Fibroblast of mammary gland (primary cell): ENCODE measurements around the gene CFI.

Source experiments
- DNase-seq: peaks from one replicate; pipeline ENCODE4 v3.0.0-alpha.2; 2010; ENCODE audit warnings: low read depth
- H3K4me3 ChIP-seq: 2 replicates; pipeline ENCODE4 v1.5.1; 2011; ENCODE audit warnings: low read depth, mild to moderate bottlenecking, low read length, moderate library complexity; ENCODE audit not compliant: control insufficient read depth
- CTCF ChIP-seq: conservative IDR thresholded peaks from 2 replicates; pipeline ENCODE4 v1.5.1; 2011; ENCODE audit warnings: low read depth, low read length, inconsistent platforms; ENCODE audit not compliant: control insufficient read depth, insufficient read depth

The CFI gene

GRCh38 chr4:109738104-109738872, 63.5 kb downstream of the CFI start:
- no peak for DNase-seq

GRCh38 chr4:109735566-109736365, 66.0 kb downstream of the CFI start:
- DNase-seq = no peak
- no peak for TF ChIP-seq CTCF

More at GRCh38 chr4:109738104-109738872, 63.5 kb downstream of the CFI start:
- H3K4me3 ChIP-seq = no peak overlapping the region
- TF ChIP-seq CTCF = no peak

GRCh38 chr4:109733728-109734127, 68.1 kb downstream of the CFI start:
- TF ChIP-seq CTCF = no peak
- H3K4me3 ChIP-seq = no peak overlapping the region
- no peak for DNase-seq

More at GRCh38 chr4:109735566-109736365, 66.0 kb downstream of the CFI start:
- no peak overlapping the region for H3K4me3 ChIP-seq

GRCh38 chr4:109730619-109731545, 70.9 kb downstream of the CFI start:
- no peak for TF ChIP-seq CTCF
- peak; percentile 11 for DNase-seq
- peak overlapping the region; percentile 92 for H3K4me3 ChIP-seq

GRCh38 chr4:109729718-109730618, 71.8 kb downstream of the CFI start, which contains the start of gene PLA2G12A:
Gene PLA2G12A, minus strand, starts transcription at chr4:109730070. Its CDS starts 261 bp downstream, at chr4:109729809.
- TF ChIP-seq CTCF = no peak
- peak; percentile 46 for DNase-seq
- H3K4me3 ChIP-seq = peak within 1 kb of the TSS; percentile 92
